MM.1S (cell line): Measurements from ENCODE around the gene HABP4.

ENCODE experiments used
- EZH2 ChIP-seq: fragments of 300-600 bp; sonication (generic); optimal IDR thresholded peaks from 2 replicates; pipeline ENCODE3; 2017; ENCODE audit warnings: low read depth, mild to moderate bottlenecking, antibody characterized with exemption, low read length, mixed read lengths
- EZH2phosphoT487 ChIP-seq: fragments of 300-600 bp; sonication (generic); IDR thresholded peaks from 2 replicates; pipeline ENCODE4 v1.6.1; 2018; ENCODE audit warnings: antibody characterized with exemption, low read length
- TF ChIP-seq, protein P1 (sequence below): fragments of 300-600 bp; sonication (generic); IDR thresholded peaks from 2 replicates; pipeline ENCODE4 v1.5.1; 2016; ENCODE audit warnings: antibody characterized with exemption, low read length, mixed read lengths

DNA sequence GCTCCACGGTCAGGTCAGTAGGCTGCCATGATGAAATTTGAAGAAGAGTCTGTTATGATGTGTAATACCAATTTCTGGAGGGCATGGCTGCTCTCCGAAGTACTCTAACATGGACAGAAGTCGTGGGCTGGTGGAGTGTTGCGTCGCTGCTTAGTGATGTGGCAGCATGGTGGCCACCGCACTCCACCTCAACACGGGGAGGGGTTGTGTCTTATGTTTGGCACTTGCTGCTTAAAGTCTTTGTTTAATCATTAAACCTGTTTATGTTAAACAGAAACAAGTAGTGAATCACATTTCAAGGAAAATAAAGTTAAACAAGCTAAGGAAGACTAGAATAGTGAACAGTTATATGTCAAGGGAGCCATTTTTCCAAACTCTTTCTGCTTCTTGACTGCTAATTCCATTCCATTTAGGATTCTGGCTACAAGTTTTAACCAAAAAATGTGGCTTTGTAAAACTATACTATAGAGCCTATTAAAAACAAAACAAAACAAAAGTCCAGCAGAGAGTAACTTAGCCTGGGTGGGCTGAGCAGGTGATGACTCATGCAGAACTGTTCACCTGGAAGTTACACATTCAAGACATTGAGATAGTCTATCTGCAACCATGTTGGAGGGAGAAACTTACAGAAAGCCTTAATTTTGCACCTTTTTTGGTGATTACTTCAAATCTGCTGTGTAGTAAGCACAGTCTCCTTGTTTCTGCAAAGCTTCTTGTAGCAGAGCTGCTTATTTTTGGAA, 9.5 kb downstream of the HABP4 start:
- TF ChIP-seq, protein P1, sequence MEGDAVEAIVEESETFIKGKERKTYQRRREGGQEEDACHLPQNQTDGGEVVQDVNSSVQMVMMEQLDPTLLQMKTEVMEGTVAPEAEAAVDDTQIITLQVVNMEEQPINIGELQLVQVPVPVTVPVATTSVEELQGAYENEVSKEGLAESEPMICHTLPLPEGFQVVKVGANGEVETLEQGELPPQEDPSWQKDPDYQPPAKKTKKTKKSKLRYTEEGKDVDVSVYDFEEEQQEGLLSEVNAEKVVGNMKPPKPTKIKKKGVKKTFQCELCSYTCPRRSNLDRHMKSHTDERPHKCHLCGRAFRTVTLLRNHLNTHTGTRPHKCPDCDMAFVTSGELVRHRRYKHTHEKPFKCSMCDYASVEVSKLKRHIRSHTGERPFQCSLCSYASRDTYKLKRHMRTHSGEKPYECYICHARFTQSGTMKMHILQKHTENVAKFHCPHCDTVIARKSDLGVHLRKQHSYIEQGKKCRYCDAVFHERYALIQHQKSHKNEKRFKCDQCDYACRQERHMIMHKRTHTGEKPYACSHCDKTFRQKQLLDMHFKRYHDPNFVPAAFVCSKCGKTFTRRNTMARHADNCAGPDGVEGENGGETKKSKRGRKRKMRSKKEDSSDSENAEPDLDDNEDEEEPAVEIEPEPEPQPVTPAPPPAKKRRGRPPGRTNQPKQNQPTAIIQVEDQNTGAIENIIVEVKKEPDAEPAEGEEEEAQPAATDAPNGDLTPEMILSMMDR: no peak
- TF ChIP-seq EZH2 (no peak), EZH2phosphoT487 (no peak)
